HG03342 (cell line): ENCODE measurements around the gene GABBR2.

Experiments used
- ATAC-seq: cut with Tn5 transposase; IDR thresholded peaks from one replicate; pipeline ENCODE4 v1.9.1; 2021; ENCODE audit warnings: mild to moderate bottlenecking, moderate library complexity; ENCODE audit not compliant: unreplicated experiment

GABBR2 gene

DNA sequence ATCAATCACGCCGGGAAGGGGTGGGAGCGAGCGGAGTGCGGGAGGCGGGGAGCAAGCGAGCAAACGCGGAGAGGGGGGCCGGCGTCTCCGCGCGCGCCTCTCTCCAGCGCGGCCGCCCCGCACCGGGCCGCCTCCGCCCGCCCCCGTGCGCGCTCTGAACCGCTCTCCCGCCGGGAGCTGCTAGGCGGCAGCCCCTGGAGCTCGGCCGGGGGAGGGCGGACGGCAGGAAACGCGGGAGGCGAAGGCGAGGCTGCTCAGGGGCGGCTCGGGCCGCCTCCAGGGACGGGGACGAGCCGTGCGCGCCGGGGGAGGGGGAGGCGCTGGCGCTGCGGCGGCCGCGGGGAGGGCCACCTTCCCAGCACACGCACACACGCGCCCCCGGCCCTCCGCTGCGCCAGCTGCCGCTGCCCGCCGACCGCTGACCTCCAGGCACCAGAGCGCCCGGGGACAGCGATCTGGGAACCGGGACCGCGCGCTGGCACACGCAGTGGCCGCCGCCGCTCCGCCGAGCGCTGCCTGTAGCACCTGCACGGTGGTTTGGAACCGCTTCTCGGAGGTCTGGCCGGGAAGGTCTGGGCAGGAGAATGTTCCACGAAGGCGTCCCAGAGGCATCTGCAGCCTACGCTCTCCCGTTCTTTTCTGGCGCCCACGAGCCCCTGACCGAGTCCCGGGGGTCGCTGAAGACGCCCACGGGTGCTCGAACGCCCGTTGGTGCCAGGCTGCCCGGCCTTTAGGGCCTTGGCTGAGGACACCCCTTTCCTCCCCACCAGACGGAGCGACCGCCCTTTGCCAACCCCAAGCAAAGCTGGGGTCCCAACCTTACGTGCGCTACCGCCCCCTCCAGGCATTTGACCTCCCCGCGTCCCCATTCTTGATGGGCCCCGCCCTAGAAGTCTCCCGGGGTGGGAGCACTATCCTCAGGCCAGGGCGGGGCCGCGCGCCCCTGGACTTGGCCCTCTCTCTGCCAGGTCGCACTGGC, at the start of gene GABBR2:
GABBR2 (minus strand) TSS at position 3 of the 979 bp plus-strand sequence. CDS start 198 bp downstream, outside the sequence.
- no peak for ATAC-seq

DNA sequence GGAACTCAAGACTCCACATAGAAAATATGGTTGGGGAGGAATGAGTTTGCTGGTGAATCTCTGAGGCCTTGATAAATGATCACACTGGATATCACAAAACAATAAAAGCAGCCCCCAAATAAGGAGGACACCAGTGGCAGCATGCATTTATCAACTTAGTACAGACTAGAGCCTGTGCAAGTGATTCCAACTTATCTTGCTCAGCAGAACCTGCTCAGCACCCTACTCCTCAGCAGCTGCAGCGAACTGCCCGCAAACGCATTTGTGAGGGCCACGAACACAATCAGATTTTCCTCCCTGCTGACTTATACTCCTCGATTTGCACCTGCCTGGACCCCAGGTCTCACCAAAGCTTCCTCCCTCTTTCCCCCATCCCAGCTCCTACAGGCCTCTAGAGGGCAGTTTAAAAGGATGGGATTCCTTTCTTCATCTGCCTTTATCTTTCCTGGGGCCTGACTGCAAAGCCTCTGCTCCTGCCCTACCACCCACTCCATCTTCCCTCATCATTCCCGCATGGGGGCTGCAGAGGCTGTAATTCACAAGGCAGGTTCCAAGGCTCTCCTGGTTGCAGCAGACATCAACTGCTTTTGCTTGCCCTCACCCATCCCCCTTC, 46.4 kb upstream of the GABBR2 start:
- no peak for ATAC-seq

DNA sequence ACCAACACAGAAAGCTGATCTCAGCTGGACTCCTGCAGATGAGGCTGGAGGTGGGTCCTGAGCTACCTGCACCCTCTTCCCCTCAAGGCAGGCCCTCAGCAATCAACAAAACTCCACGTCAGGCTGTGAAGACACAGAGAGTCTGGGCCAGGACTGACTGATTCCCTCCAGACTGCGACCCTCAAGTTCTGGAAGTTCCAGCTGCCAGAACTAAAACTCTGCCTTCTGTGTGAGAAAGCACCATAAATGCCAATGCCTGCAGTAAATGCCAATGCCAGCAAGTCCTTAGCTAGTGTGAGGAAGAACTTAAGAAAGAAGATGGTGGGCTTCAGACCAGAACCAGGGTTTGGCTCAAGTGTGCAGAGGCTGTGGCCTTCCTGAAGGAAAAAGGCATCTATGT, 42.5 kb upstream of the GABBR2 start:
- no peak for ATAC-seq

DNA sequence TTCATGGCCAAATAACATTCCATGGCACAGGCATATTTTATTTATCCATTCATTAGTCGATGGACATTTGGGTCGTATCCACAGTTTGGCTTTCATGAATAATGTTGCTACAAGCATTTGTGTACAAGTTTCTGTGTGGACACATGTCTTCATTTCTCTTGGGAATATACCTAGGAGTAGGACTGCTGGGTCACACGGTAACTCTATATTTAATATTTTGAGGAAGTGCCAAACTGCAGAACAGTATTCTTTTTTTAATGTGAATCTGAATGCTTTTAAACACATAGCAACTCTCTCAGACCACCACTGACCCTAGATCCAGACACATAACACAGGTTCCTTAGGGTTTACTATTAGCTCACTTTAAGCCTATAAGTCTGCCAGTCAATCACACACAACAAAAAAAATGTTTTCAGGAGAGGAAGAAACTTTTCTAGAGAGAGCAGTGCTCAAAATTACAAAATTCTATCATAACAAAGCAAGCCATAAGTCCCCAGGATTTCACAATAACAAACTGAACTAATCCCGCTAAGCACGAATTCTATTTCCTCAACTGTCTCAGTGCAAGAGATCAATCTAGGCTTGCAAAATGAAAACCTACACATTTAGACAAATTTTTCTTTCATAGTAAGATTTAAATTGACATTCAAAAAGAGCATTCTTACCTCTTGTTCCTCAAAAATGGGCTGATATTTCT, 41.8 kb upstream of the GABBR2 start:
- ATAC-seq = no peak

DNA sequence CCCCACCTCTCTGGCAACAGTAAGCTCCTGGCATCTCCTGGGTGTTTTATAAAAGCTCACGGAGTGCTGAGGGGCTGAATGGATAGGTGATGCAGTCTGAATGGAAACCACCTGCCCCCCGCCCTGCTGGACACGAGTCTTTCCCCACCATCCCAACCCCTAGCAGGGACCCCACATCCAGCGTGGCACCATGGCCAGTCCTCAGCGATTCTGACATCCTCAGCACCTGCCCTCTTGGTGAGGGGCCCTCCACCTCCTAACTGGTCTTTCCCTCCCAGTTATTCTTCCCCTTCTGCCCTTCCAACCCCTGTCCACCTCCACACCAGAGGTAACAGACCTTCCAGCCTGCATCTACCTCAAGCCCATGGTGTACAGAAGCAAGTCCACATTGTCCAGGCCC, 38.7 kb upstream of the GABBR2 start:
- no peak for ATAC-seq

DNA sequence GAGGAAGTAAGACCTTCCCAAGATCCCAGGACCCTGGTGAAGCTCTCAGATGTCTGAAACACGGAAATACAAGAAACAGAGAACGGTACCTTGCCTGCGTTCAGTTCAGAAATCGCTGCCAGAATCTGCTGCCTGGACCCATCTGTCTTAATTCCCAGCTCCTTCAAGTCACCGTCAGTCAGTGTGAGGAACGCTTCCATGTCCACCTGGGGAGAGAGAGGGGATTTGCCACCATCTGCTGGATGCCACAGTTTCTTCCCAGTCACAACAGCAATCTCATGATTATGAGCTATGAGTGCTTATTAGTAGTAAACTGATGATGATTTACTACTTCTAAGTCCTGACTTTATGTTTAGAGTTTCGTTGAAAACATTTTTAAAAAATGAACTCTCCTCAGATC, 36.7 kb upstream of the GABBR2 start:
- no peak for ATAC-seq

DNA sequence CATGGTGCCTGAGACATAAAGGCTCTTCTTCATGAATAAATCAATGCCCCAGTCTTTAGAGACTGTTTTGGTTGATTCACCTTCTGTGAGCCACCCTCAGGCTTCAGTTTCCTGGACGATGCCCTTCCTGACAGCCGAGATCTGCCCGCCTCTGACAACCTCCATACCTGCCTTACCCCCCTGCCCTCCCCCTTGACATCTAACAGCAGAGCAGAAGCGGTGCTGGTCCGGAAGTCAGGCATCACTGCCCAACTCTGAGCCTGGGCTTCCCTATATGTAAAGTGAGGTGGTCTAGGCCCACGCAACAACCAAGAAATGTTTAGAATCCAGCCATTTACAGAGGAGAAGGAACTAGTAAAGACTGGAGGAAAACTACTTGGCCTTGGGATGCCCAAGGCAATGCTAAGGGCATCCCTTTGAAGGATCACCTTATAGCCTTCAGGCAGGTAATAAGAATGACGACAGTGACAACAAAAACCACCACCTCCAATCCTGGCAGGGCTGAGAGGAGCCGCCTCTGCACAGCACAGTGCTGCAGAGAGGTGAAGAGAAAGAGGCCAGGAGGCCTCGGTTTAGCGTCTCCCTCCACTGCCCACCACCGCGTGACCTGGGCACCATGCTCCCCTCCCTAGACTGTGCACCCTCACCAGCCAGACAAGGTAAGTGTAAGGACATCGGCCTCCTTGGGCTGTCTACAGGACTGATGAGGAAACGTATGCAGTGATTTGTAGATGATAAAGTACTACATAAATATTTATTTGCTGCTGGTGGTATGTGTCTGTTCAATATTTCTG, 35.3 kb upstream of the GABBR2 start:
- no peak for ATAC-seq

DNA sequence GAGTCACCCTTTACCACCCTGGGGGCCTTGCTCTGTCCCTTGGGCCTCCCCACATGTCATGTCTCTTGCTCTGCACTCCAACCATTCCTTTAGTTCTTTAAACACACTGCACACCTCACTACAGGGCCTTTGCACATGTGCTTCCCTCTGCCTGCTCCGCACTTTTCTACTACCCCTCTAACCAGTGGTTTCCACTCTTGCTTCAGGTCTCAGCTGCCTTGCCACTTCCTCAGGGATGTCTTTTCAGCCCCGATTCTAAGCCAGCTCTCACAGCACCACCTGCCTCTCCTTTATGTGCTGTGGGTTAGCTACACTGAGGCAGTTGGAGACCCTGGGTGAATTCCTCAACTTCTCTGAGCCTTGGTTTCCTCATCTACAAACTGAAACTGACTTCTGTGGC, 34.6 kb upstream of the GABBR2 start:
- ATAC-seq = no peak

DNA sequence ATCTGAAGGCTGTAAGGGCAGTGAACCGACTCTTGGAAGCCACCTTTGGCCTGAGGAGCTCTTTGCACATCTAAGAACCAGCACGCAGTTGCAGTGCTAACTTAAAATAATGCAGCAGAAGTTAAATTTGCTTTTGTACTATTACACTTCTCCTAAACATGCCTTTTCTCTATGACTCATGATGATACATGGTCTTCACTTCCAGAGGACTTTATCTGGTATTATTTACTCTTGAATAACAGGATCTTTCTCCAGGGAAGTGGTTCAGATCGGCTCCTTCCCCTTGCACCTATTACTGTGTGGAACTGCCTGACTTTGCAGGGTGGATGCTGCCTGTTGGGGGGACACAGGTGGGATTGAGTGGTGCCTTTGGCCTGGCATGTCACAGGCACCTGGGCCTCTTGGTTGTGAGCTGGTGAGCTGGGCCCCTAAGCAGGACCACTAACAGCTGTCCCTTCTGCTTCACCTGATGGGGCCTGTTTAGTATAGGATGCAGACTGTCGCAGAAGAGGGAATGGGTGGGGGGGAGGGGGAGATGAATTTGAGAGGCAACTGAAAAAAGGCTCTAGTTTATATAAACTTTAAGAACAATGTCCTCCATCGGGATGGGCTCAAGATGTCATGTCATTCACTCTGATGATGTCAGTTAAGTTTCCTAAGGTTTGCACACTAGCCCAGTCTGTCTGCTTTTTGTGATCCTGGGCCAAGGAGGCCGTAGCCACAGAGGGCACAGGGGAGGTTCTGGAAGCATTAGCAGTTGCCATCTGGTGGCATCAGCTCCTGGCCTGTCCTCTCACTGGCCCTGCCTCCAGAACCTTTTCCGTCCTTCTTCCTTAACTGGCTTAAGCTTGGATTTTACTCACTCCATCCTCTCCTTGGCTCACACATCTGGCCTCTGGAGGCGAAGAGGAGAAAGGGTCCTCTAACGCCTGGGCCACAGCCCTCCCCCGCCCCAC, 33.9 kb upstream of the GABBR2 start:
- ATAC-seq = no peak

DNA sequence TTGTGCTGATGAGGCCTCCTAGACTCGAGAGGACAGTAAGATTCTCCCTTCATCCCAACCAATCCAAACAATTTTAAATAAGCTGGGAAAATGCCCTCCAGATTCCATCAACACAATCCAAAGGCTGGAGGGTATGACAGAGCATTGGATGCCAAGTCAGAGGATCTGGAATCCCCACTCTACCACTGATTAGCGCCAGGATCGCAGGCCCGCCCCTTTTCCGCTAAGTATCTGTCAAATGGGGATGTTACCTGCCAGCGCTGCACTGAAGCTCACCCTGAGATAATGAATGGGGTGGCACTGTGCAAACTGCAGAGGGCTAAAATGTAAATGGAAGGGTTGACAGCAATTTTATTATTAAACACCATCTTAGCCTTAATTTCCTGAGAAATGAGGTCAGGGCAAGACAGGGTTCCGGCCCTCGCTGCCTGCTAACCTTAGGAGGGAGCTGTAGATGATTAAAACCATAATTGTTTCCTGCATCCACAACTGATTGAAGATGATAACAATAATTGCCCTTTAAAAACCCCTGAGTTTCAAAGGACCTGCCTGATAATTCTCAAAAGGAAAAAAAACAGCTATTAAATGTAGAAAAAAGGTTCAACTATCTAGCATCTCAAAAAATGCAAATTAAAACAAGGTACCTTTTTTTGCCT, 31.6 kb upstream of the GABBR2 start:
- no peak for ATAC-seq

DNA sequence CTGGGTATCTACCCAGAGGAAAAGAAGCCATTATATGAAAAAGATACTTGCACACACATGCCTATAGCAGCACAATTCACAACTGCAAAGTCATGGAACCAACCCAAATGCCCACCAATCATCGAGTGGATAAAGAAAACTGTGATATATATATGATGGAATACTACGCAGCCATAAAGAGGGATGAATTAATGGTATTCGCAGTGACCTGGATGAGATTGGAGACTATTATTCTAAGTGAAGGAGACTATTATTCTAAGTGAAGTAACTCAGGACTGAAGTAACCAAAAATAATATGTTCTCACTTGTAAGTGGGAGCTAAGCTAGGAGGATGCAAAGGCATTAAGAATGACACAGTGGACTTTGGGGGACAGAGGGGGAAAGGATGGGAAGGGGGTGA, 30.0 kb upstream of the GABBR2 start:
- no peak for ATAC-seq

DNA sequence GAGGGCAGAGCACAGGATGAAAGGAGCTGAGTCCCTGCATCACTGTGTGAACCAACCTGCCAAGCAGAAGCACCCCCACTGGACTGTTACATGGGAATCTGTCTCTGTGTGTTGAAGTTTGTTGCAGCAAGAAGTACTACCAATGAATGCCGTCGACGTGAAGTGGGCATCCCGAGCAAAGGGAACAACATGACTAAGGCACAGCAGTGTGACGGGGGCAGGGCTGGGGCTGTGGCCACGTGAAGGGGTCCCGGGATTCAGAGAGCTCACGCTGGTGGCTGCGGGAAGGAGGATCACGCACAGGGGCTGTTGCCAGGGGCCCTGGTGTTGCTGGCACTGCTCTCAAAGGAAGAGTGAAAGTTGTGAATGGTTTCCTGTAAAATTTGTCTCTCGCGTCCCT, 27.5 kb upstream of the GABBR2 start:
- no peak for ATAC-seq

DNA sequence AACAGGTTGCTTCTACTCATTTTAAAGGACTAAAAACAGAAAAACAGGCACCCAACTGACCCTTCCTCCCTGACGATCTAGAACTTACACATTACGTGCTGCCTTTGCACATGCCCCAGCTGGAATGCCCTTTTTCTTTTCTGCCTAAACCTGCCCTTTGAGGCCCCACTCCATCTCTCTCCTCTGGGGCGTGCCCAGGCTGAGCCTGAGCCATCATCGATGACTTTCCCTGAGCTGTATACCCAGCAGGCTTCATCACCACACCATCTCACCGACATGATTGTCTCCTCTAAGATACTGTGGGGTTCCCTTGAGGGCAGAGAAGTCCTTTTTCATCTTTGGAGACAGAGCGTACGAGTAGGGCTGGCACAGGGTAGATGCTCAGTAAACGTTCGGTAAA, 24.1 kb upstream of the GABBR2 start:
- no peak for ATAC-seq

DNA sequence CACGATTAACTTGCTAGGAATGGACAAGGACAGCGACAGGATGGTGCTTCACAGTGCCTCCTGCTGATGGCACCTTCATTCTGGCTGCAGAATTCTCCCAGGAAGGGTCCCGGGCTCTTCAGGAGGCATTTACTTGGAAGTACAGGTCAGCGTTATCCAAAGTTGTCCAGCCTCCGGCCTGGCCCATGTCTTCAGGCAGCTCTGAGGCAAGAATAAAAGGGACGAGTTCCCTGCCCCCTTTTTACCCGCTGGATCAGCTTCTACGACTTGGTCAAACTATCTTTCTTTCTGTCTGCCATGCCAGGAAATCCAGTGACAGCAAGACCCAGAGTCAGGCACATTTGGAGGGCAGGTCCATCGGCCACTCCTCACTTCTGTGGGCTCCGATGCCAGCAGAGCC, 23.4 kb upstream of the GABBR2 start:
- no peak for ATAC-seq

DNA sequence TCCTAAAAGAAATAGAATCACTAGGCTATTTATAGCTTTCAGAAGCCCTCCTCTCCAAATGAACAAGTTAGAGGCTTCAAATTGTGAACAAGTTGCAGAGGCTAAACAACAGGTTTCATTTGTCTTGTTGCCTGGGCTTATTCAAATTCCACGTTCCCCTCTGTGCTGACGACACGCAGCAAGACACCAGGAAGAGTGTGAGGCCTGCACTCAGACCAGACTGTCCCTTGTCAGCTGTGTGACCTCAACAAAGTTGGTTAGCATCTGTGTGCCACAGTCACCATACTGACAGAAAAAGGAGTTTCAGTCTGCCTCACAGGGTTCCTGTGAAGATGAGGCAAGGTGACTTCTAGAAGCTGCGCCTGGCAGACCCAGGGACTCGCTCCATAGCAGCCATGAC, 22.1 kb upstream of the GABBR2 start:
- ATAC-seq = no peak

DNA sequence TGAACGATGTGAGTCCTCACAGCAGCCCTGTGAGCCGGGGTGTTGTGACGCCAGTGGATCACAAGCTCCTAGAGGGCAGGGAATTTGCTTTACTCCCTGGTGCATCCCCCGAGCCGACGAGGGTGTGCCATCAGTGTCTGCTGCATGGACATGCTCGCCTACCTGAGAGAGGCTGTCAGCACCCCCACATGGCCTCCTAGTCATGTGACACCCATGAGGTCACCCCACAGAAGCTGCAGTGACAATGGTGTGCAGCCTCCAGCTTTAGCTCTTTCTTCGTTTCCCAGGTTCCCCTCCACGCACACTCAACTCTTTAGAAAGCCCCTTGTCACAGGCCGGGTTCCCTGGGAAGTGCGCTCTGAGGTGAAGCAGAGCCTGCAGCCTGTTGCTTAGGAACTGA, 19.8 kb upstream of the GABBR2 start:
- no peak for ATAC-seq

DNA sequence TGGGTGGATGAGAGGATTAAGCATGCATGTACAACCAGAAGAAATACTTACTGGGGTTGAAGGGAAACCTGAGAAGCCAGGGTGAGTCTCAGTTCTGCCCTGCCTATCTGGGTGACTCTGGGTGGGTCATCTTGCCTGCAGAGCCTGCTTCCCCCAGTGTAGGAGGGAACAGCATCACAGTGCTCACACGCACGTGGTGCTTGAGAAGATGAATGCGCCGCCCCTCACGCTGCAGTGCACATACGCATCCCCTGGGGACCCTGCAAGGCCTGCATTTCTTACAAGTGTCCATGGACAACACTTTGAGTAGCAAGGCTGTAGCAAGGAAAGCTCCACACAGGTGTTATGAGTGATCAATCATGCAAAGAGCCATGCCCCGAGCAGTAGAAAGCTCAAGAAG, 18.7 kb upstream of the GABBR2 start:
- no peak for ATAC-seq

DNA sequence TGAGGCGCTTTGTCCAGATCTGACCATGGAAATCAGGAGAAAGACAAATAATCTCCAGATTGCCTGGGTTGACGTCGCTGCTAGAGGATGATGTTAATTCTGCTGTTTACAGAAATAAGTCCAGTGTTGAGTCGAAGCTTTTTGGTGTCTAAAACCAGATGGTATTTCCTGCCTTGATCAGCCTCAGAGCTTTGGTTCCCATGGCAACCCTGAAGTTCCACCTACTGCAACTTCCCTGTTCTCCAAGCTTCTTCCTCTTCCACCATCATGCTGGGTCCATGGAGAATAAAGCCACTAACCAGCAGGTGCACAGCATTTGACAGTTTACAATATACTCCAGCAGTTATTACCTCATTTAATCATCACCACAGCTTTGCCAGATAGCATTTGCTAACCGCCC, 18.0 kb upstream of the GABBR2 start:
- no peak for ATAC-seq

DNA sequence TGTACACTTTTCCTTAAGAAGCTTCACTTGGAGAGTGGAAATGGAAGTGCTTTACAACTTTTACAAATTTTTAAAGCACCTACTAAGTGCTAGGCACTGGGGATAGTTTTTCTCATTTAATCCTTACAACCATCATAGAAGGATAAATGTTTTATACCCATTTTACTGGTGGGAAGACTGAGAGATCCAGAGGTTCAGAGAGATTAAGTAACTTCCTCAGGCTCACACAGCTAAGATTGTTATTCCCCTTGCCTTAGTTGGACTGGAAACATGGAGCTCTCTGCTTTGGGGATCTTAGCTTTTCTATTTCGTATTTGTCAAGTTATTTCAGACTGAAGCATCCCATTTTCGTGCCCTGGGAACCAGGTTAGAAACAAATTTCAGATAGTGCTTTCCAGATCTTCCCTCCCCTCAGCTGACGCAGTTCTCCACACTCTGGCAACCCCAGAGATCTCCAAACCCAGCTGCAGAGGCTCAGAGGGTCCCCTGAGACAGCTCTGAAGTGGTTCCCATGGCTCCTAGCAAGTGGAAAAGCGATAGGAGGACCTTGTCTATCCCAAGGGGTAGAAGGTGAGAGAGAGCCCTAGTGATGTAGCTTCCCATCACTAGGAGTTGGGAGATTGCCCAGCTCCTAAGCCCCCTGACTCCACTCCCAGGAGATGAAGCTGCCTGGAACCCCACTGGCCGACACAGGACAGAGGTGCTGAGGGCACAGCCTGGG, 16.2 kb upstream of the GABBR2 start:
- no peak for ATAC-seq
